Liver (tissue), 9 donors: ENCODE results near the gene ENTPD6. TPM values are rescaled to one million over a fixed set of nuclear protein-coding genes. Genes with fewer than 3 reads are reported as not detected.

Experiments
- DNase-seq: peaks from one replicate; pipeline ENCODE4 v3.0.0-alpha.2; 2017; ENCODE audit warnings: low spot score
- H3K27ac ChIP-seq, 2 donors: one replicate each; pipeline ENCODE4 v1.7.0; 2013; ENCODE audit warnings: inconsistent platforms in 2 of 2, low read length in 2 of 2, control low read depth in 1 of 2, low read depth in 1 of 2, mild to moderate bottlenecking in 1 of 2
- H3K27me3 ChIP-seq, 4 donors: one replicate each; pipeline versions ENCODE4 v1.6.1 to v1.7.0; 2013; ENCODE audit warnings: low read length in 3 of 4, inconsistent platforms in 1 of 4, mild to moderate bottlenecking in 1 of 4, moderate library complexity in 1 of 4; ENCODE audit not compliant: control insufficient read depth in 4 of 4, insufficient read depth in 4 of 4
- H3K36me3 ChIP-seq, 4 donors: one replicate each; pipeline versions ENCODE4 v1.6.1 to v1.7.0; 2013; ENCODE audit warnings: low read length in 3 of 4, mild to moderate bottlenecking in 3 of 4, low read depth in 1 of 4, moderate library complexity in 1 of 4; ENCODE audit not compliant: control insufficient read depth in 4 of 4, insufficient read depth in 3 of 4
- H3K4me1 ChIP-seq, 4 donors: one replicate each; pipeline versions ENCODE4 v1.6.1 to v1.7.0; 2013; ENCODE audit warnings: low read length in 3 of 4, mild to moderate bottlenecking in 3 of 4, moderate library complexity in 1 of 4; ENCODE audit not compliant: control insufficient read depth in 4 of 4, insufficient read depth in 4 of 4
- H3K4me3 ChIP-seq, 3 donors: one replicate each; pipeline versions ENCODE4 v1.6.1 to v1.7.0; 2013; ENCODE audit warnings: low read length in 3 of 3, control low read depth in 1 of 3, low read depth in 1 of 3, mild to moderate bottlenecking in 1 of 3
- H3K9ac ChIP-seq, 2 donors: one replicate each; pipeline ENCODE4 v1.7.0; 2013; ENCODE audit warnings: low read length in 2 of 2, mild to moderate bottlenecking in 2 of 2, moderate library complexity in 2 of 2, control low read depth in 1 of 2, low read depth in 1 of 2
- H3K9me3 ChIP-seq, 4 donors: one replicate each; pipeline versions ENCODE4 v1.6.1 to v1.7.0; 2013; ENCODE audit warnings: low read length in 3 of 4; ENCODE audit not compliant: control insufficient read depth in 4 of 4
- EGR1 ChIP-seq, 2 donors: IDR thresholded peaks; 2 replicates each; pipeline ENCODE4 v1.6.1; 2016 to 2018; ENCODE audit warnings: antibody characterized with exemption in 2 of 2, low read depth in 2 of 2
- FOXA1 ChIP-seq: IDR thresholded peaks from 2 replicates; pipeline ENCODE4 v1.6.1; 2016; ENCODE audit warnings: antibody characterized with exemption
- FOXA2 ChIP-seq: IDR thresholded peaks from 2 replicates; pipeline ENCODE4 v1.6.1; 2016; ENCODE audit warnings: antibody characterized with exemption
- GABPA ChIP-seq, 2 donors: IDR thresholded peaks in 1 of 2; conservative IDR thresholded peaks in 1 of 2; 2 replicates each; pipeline ENCODE4 v1.6.1; 2016; ENCODE audit warnings: antibody characterized with exemption in 2 of 2, mild to moderate bottlenecking in 1 of 2, moderate library complexity in 1 of 2
- HNF4A ChIP-seq, 2 donors: conservative IDR thresholded peaks; 2 replicates each; pipeline ENCODE4 v1.6.1; 2016; ENCODE audit warnings: antibody characterized with exemption in 2 of 2, mild to moderate bottlenecking in 2 of 2
- HNF4G ChIP-seq: IDR thresholded peaks from 2 replicates; pipeline ENCODE4 v1.6.1; 2016; ENCODE audit warnings: antibody characterized with exemption
- JUND ChIP-seq, 2 donors: IDR thresholded peaks; 2 replicates each; pipeline ENCODE4 v1.6.1; 2016; ENCODE audit warnings: antibody characterized with exemption in 2 of 2
- NR2F2 ChIP-seq: IDR thresholded peaks from 2 replicates; pipeline ENCODE4 v1.6.1; 2016; ENCODE audit warnings: antibody characterized with exemption
- RAD21 ChIP-seq, 2 donors: IDR thresholded peaks; 2 replicates each; pipeline ENCODE4 v1.6.1; 2016; ENCODE audit warnings: antibody characterized with exemption in 2 of 2, mild to moderate bottlenecking in 2 of 2
- RXRA ChIP-seq, 2 donors: IDR thresholded peaks; 2 replicates each; pipeline ENCODE4 v1.6.1; 2017 to 2018; ENCODE audit warnings: antibody characterized with exemption in 2 of 2, mild to moderate bottlenecking in 1 of 2
- SP1 ChIP-seq: IDR thresholded peaks from 2 replicates; pipeline ENCODE4 v1.6.1; 2018; ENCODE audit warnings: antibody characterized with exemption, mild to moderate bottlenecking
- TAF1 ChIP-seq: conservative IDR thresholded peaks from 2 replicates; pipeline ENCODE4 v1.6.1; 2016; ENCODE audit warnings: antibody characterized with exemption, mild to moderate bottlenecking
- YY1 ChIP-seq: IDR thresholded peaks from 2 replicates; pipeline ENCODE4 v1.6.1; 2016; ENCODE audit warnings: antibody characterized with exemption, mild to moderate bottlenecking
- polyA plus RNA-seq, 2 donors: library from polyadenylated mRNA; stranded (reverse) in 1 of 2; unstranded in 1 of 2; fragments of 200-250 nt in 1 of 2; fragments of >200 nt in 1 of 2; fragmentation: Nextera tagmentation in 1 of 2; extraction: Ambion mirVana in 1 of 2; gene quantifications; one replicate each; pipeline versions ENCODE4 v1.2.1 to v1.2.3, GENCODE V29; 2013 to 2015
- total RNA-seq, 2 donors: library from RNA; depleted of rRNA; stranded (reverse); fragments of >200 nt; gene quantifications; one replicate each; pipeline ENCODE4 v1.2.3, GENCODE V29; 2014
- TF ChIP-seq, protein P1 (sequence below): IDR thresholded peaks from 2 replicates; pipeline ENCODE4 v1.6.1; 2016; ENCODE audit warnings: antibody characterized with exemption
- TF ChIP-seq, protein P2 (sequence below): IDR thresholded peaks from 2 replicates; pipeline ENCODE4 v1.6.1; 2016; ENCODE audit warnings: antibody characterized with exemption
- TF ChIP-seq, protein P3 (sequence below): IDR thresholded peaks from 2 replicates; pipeline ENCODE4 v1.6.1; 2016; ENCODE audit warnings: antibody characterized with exemption, mild to moderate bottlenecking
- TF ChIP-seq, protein P4 (sequence below): IDR thresholded peaks from 2 replicates; pipeline ENCODE4 v1.6.1; 2016; ENCODE audit warnings: antibody characterized with exemption
- TF ChIP-seq, protein P5 (sequence below): fragments of 150-350 bp; IDR thresholded peaks from 2 replicates; pipeline ENCODE4 v1.5.1; 2017; ENCODE audit warnings: improper control_type of control experiment, low read depth, low read length; ENCODE audit not compliant: missing input control
- donor health status: healthy.
- donor health status: healthy.
- donor health status: healthy.
- donor health status: healthy.
- donor health status: healthy.

ENTPD6 gene
- total and polyA plus RNA-seq, 4 donors = 14.9 to 29.9 (median 24.4) TPM

DNA sequence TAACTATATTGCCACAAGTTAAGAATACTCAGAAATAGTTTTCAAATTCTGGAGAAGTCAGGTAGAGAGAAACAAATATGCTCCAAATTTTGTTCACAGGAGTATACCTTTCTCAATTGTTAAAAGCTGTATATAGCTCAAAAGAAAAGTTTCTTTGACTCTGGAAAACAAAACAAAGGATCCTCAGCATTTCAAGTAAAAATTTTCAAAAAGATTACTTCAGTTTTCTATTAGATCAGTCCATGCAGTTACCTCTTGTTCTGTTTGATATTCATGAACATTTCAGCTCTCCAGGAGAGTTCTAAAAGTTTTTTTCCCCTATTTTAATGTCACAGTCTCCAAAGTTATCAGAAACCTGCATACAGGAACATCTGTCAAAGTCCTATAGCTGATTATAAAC lies 30.4 kb upstream of the ENTPD6 start:
- no peaks in the 10 kb centered on the region for H3K36me3 ChIP-seq
- no peak overlapping the region for H3K9ac ChIP-seq
- DNase-seq = no peak
- no peak overlapping the region for H3K4me3 ChIP-seq
- no peaks in the 10 kb centered on the region for H3K4me1 ChIP-seq
- TF ChIP-seq NR2F2 (no peak), HNF4A (conservative IDR thresholded peaks at IDR 0.05) (no peak), RAD21 (IDR thresholded peaks at IDR 0.05) (no peak), TAF1 (no peak), EGR1 (IDR thresholded peaks at IDR 0.05; ENCODE audit: low read depth in 2 of 2) (no peak), JUND (IDR thresholded peaks at IDR 0.05) (no peak), RXRA (IDR thresholded peaks at IDR 0.05) (no peak), YY1 (no peak), HNF4G (no peak), FOXA1 (no peak), SP1 (no peak), GABPA (IDR thresholded peaks at IDR 0.05 in 1 of 2, conservative IDR thresholded peaks at IDR 0.05 in 1 of 2) (no peak), FOXA2 (no peak)
- TF ChIP-seq, protein P1, sequence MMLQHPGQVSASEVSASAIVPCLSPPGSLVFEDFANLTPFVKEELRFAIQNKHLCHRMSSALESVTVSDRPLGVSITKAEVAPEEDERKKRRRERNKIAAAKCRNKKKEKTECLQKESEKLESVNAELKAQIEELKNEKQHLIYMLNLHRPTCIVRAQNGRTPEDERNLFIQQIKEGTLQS = no peak
- TF ChIP-seq, protein P2, sequence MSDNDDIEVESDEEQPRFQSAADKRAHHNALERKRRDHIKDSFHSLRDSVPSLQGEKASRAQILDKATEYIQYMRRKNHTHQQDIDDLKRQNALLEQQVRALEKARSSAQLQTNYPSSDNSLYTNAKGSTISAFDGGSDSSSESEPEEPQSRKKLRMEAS = no peak
- TF ChIP-seq, protein P3, sequence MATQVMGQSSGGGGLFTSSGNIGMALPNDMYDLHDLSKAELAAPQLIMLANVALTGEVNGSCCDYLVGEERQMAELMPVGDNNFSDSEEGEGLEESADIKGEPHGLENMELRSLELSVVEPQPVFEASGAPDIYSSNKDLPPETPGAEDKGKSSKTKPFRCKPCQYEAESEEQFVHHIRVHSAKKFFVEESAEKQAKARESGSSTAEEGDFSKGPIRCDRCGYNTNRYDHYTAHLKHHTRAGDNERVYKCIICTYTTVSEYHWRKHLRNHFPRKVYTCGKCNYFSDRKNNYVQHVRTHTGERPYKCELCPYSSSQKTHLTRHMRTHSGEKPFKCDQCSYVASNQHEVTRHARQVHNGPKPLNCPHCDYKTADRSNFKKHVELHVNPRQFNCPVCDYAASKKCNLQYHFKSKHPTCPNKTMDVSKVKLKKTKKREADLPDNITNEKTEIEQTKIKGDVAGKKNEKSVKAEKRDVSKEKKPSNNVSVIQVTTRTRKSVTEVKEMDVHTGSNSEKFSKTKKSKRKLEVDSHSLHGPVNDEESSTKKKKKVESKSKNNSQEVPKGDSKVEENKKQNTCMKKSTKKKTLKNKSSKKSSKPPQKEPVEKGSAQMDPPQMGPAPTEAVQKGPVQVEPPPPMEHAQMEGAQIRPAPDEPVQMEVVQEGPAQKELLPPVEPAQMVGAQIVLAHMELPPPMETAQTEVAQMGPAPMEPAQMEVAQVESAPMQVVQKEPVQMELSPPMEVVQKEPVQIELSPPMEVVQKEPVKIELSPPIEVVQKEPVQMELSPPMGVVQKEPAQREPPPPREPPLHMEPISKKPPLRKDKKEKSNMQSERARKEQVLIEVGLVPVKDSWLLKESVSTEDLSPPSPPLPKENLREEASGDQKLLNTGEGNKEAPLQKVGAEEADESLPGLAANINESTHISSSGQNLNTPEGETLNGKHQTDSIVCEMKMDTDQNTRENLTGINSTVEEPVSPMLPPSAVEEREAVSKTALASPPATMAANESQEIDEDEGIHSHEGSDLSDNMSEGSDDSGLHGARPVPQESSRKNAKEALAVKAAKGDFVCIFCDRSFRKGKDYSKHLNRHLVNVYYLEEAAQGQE = no peak
- TF ChIP-seq, protein P4, sequence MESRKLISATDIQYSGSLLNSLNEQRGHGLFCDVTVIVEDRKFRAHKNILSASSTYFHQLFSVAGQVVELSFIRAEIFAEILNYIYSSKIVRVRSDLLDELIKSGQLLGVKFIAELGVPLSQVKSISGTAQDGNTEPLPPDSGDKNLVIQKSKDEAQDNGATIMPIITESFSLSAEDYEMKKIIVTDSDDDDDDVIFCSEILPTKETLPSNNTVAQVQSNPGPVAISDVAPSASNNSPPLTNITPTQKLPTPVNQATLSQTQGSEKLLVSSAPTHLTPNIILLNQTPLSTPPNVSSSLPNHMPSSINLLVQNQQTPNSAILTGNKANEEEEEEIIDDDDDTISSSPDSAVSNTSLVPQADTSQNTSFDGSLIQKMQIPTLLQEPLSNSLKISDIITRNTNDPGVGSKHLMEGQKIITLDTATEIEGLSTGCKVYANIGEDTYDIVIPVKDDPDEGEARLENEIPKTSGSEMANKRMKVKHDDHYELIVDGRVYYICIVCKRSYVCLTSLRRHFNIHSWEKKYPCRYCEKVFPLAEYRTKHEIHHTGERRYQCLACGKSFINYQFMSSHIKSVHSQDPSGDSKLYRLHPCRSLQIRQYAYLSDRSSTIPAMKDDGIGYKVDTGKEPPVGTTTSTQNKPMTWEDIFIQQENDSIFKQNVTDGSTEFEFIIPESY = no peak
- TF ChIP-seq, protein P5, sequence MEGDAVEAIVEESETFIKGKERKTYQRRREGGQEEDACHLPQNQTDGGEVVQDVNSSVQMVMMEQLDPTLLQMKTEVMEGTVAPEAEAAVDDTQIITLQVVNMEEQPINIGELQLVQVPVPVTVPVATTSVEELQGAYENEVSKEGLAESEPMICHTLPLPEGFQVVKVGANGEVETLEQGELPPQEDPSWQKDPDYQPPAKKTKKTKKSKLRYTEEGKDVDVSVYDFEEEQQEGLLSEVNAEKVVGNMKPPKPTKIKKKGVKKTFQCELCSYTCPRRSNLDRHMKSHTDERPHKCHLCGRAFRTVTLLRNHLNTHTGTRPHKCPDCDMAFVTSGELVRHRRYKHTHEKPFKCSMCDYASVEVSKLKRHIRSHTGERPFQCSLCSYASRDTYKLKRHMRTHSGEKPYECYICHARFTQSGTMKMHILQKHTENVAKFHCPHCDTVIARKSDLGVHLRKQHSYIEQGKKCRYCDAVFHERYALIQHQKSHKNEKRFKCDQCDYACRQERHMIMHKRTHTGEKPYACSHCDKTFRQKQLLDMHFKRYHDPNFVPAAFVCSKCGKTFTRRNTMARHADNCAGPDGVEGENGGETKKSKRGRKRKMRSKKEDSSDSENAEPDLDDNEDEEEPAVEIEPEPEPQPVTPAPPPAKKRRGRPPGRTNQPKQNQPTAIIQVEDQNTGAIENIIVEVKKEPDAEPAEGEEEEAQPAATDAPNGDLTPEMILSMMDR = no peak
- H3K27ac ChIP-seq = no peak overlapping the region
- peaks cover 0 to 2% (median 0%) of the 10 kb centered on the region in 4 donors for H3K9me3 ChIP-seq
- no peaks in the 10 kb centered on the region for H3K27me3 ChIP-seq
